Measurements from ENCODE around the gene IL6.
A peak's percentile ranks its signal among the peaks of the same experiment; 100 is the strongest.

The IL6 gene

GRCh38 chr7:22723181-22723601 is 3.8 kb upstream of the IL6 start:
- DNase-seq: peak; percentile 35

GRCh38 chr7:22723637-22724036 is 3.4 kb upstream of the IL6 start:
- Histone ChIP-seq H3K36me3 (replicated peaks; ENCODE audit: insufficient read depth, low read length) (no peaks in the 10 kb centered on the region), H3K4me3 (ENCODE audit: low read length) (no peak overlapping the region), H3K4me1 (ENCODE audit: low read length) (peaks cover 45% of the 10 kb centered on the region), H4K20me1 (ENCODE audit: insufficient read depth, low read length) (no peaks in the 10 kb centered on the region), H3K27ac (ENCODE audit: low read length) (peak overlapping the region; percentile 55; the same call in 1 of the 2 replicates), H3K27me3 (replicated peaks; ENCODE audit: insufficient read depth, low read length) (no peaks in the 10 kb centered on the region), H2AFZ (ENCODE audit: low read length) (peak overlapping the region; percentile 58; the same call in 1 of the 2 replicates), H3K9ac (ENCODE audit: low read length) (no peak overlapping the region), H3K9me3 (replicated peaks; ENCODE audit: insufficient read depth, low read length) (no peaks in the 10 kb centered on the region), H3K9me2 (replicated peaks; ENCODE audit: insufficient read depth, low read length) (no peaks in the 10 kb centered on the region), H3K79me2 (ENCODE audit: low read length) (no peaks in the 10 kb centered on the region), H3F3A (ENCODE audit: insufficient read depth, low read length) (peaks cover 11% of the 10 kb centered on the region), H3K4me2 (ENCODE audit: low read depth, low read length) (peak overlapping the region; percentile 67; the same call in 1 of the 2 replicates)
- no peak for DNase-seq
- no peak for TF ChIP-seq EZH2phosphoT487 (IDR thresholded peaks at IDR 0.05; ENCODE audit: low read length)
- no peak for TF ChIP-seq EZH2 (optimal IDR thresholded peaks at IDR 0.05; ENCODE audit: low read depth, low read length)
- TF ChIP-seq CTCF (IDR thresholded peaks at IDR 0.05; ENCODE audit: low read length): no peak

More at GRCh38 chr7:22723181-22723601, 3.8 kb upstream of the IL6 start:
- no peaks in the 10 kb centered on the region for H4K20me1 ChIP-seq (ENCODE audit: insufficient read depth, low read length)
- H3K9me3 ChIP-seq (replicated peaks; ENCODE audit: insufficient read depth, low read length): no peaks in the 10 kb centered on the region
- no peaks in the 10 kb centered on the region for H3K27me3 ChIP-seq (replicated peaks; ENCODE audit: insufficient read depth, low read length)
- peaks cover 45% of the 10 kb centered on the region for H3K4me1 ChIP-seq (ENCODE audit: low read length)
- H3K4me3 ChIP-seq (ENCODE audit: low read length): peak overlapping the region; percentile 12; the same call in 1 of the 2 replicates
- no peaks in the 10 kb centered on the region for H3K79me2 ChIP-seq (ENCODE audit: low read length)
- no peaks in the 10 kb centered on the region for H3K36me3 ChIP-seq (replicated peaks; ENCODE audit: insufficient read depth, low read length)
- TF ChIP-seq EZH2 (optimal IDR thresholded peaks at IDR 0.05; ENCODE audit: low read depth, low read length) (no peak), CTCF (IDR thresholded peaks at IDR 0.05; ENCODE audit: low read length) (no peak), EZH2phosphoT487 (IDR thresholded peaks at IDR 0.05; ENCODE audit: low read length) (no peak)
- no peaks in the 10 kb centered on the region for H3K9me2 ChIP-seq (replicated peaks; ENCODE audit: insufficient read depth, low read length)
- no peak overlapping the region for H3K9ac ChIP-seq (ENCODE audit: low read length)
- peaks cover 11% of the 10 kb centered on the region for H3F3A ChIP-seq (ENCODE audit: insufficient read depth, low read length)
- peak overlapping the region; percentile 55; the same call in 1 of the 2 replicates for H3K27ac ChIP-seq (ENCODE audit: low read length)
- H3K4me2 ChIP-seq (ENCODE audit: low read depth, low read length): peak overlapping the region; percentile 67
- peak overlapping the region; percentile 58 for H2AFZ ChIP-seq (ENCODE audit: low read length)

GRCh38 chr7:22724861-22725260 is 2.1 kb upstream of the IL6 start:
- Histone ChIP-seq H3K4me2 (ENCODE audit: low read depth, low read length) (no peak overlapping the region), H3F3A (ENCODE audit: insufficient read depth, low read length) (peaks cover 11% of the 10 kb centered on the region), H3K27ac (ENCODE audit: low read length) (no peak overlapping the region), H2AFZ (ENCODE audit: low read length) (no peak overlapping the region), H3K36me3 (replicated peaks; ENCODE audit: insufficient read depth, low read length) (no peaks in the 10 kb centered on the region), H4K20me1 (ENCODE audit: insufficient read depth, low read length) (no peaks in the 10 kb centered on the region), H3K9me3 (replicated peaks; ENCODE audit: insufficient read depth, low read length) (no peaks in the 10 kb centered on the region), H3K4me3 (ENCODE audit: low read length) (no peak overlapping the region), H3K9me2 (replicated peaks; ENCODE audit: insufficient read depth, low read length) (no peaks in the 10 kb centered on the region), H3K4me1 (ENCODE audit: low read length) (peaks cover 45% of the 10 kb centered on the region), H3K9ac (ENCODE audit: low read length) (no peak overlapping the region), H3K27me3 (replicated peaks; ENCODE audit: insufficient read depth, low read length) (no peaks in the 10 kb centered on the region), H3K79me2 (ENCODE audit: low read length) (no peaks in the 10 kb centered on the region)
- DNase-seq: no peak
- TF ChIP-seq EZH2phosphoT487 (IDR thresholded peaks at IDR 0.05; ENCODE audit: low read length) (no peak), CTCF (IDR thresholded peaks at IDR 0.05; ENCODE audit: low read length) (no peak), EZH2 (optimal IDR thresholded peaks at IDR 0.05; ENCODE audit: low read depth, low read length) (no peak)

All from MM.1S (cell line).